NCI-H510A treated with DMSO at 0.1 percent for 48 hours (cell line): ENCODE measurements around the gene GNRHR.
"Not testable (repeated sequence)": the region's sequence is repeated elsewhere in the genome, so short reads cannot be mapped to it uniquely, and the experiment has no call there.

Experiments
- DNase-seq: peaks from one replicate; lab custom pipeline; 2025; lab: John Stamatoyannopoulos, UW

GNRHR gene

DNA sequence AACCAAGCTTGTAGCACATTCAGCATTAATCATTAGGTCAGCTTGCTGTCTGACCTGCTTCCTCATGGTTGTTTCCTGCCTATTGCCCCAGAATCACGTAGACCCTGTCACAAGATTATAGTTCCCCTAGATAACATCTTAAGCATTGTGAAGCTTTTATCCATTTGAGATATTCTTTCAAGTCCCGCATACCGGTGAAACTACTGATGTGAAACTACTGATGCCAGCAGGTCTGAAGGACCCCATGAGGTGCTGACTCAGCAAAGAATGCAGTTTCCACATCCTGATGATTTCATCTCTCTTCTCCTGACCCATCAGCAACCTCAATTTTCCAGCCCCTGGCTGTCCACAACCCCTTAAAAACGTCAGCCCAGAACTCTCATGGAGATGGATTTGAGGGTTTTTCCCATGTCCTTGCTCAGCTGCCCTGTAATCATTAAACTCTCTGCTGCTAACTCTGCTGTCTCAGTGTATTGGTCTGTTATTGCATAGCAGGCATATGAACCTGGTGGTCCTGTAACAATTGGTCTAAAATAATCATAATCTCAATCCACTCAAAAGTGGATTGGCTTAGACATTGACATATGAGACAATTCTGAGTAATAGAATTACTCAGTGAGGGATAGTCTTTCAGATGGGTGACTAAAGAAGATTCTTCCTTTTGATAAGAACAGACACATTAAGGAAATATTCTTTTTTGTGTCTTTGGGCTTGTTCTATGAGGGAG lies 26.9 kb downstream of the GNRHR start:
- no peak for DNase-seq

DNA sequence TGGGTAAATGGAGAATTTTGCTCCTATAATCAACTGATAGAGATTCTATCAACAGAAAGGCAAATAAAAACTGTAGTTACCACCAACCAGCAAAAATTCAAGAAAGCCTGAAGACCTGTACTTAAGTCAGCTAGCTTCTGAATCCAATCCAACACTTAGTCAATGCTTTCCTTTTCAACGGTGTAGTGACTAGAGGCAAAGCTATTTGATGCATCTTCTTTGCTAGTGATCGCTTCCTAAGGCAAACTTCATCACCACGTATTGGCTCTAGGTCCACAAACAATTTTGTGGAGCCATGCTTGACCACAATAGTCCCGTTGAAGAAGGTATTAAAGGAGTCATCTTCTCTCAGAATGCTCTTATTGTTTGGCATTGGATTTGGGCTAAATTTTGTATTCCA lies 28.2 kb downstream of the GNRHR start:
- DNase-seq, result no peak

DNA sequence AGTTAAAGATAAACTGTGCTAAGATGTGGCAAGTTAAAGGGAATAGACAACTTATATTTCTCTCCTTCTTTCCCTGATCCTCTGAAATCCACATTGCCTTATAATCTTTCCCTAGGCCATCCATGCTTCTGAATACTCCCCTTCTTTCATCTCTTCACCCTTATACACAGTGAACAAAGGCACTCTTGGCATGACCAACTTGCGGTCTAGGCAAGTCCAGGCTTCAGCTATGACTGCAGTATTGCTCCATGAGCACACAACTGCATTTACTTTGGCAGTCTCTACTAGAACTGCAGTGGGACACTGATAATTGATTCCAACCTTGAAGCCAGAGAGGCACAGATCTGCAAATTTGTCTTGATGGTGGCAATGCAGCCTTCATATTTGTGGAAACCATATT lies 29.1 kb downstream of the GNRHR start:
- DNase-seq, result no peak

DNA sequence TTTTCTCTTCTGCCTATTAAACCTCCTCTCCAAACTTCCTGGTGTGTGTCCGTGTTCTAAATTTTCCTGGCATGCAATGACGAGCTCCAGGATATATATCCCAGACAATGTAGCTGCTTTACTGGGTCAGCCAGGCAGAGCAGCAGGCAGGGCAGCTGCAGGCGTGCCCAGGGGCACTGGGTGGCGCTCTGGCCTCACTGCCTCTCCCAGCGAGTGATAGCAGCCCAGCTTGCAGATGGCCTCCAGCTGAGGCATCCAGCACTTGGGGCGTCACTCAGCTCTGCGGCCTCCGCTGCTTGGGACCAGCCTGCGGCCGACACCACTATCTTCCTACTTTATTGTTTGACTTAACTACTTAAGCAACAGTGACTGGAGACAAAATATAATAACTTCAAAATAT lies 30.2 kb downstream of the GNRHR start:
- DNase-seq, result no peak

DNA sequence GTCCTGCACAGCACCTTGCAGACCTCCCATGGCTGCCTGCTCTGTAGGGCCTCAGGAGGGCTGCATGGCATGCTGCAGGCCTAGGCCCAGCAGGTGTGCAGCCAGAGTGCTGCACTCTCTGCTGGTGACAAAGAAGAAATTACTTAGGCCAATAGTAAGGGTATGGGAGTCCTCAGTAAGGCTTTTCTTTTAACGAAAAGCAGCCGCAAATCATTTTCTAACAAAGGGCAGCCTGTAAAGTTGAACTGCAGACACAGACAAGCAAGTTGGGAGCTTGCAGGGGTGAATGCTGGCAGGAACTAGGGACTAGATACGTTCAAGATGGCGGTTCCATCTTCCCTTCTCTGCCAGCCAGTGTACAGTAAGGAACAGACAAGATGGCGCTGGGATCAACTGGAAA lies 30.8 kb downstream of the GNRHR start:
- DNase-seq, result no peak

DNA sequence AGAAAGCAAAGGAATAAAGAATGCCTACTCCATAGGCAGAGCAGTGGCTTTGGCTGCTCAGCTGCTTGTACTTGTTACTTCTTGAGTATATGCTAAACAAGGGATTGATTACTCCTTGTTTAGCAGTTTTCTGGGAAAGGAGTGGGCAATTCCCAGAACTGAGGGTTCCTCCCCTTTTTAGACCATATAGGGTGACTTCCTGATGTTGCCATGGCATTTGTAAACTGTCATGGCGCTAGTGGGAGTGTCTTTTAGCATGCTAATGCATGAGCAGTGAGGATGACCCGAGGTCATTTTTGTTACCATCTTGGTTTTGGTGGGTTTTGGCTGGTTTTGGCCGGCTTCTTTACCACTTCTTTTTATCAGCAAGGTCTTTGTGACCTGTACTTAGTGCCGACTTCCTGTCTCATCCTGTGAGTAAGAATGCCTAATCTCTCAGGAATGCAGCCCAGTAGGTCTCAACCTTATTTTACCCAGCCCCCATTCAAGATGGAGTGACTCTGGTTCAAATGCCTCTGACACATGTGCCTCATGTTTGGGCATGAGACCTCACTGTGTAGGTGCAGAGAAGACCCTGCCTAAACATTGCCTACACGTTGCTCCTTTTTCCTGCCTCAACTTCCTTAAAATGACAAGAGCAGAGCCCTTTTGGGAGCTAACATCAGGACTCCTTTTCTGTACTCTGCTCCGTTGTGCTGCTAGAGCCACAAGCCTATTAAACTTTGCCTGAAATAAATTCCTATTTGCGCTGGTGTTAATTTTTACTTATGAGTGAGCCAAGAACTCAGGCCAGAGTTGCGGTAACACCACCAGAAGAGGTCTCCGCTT lies 32.2 kb downstream of the GNRHR start:
- DNase-seq, result no peak

DNA sequence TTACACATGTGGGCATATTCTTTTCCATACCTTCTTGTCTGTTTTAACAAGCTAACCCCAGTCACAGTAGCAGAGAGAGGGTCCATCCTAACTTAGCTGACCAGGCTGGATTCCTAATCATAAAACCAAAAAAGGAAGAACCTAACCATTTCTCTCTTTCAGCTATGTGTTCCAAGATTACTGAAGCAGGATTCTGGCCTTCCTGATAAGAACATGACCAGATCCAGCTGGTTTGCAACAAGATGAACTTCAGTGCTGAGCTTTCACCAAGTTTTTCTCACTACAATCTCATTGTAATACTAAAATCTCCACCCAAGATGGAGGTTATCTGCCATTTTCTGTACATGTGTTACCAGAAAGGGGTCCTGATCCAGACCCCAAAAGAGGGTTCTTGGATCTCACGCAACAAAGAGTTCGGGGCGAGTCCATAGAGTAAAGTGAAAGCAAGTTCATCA lies 32.8 kb downstream of the GNRHR start:
- DNase-seq, result no peak

DNA sequence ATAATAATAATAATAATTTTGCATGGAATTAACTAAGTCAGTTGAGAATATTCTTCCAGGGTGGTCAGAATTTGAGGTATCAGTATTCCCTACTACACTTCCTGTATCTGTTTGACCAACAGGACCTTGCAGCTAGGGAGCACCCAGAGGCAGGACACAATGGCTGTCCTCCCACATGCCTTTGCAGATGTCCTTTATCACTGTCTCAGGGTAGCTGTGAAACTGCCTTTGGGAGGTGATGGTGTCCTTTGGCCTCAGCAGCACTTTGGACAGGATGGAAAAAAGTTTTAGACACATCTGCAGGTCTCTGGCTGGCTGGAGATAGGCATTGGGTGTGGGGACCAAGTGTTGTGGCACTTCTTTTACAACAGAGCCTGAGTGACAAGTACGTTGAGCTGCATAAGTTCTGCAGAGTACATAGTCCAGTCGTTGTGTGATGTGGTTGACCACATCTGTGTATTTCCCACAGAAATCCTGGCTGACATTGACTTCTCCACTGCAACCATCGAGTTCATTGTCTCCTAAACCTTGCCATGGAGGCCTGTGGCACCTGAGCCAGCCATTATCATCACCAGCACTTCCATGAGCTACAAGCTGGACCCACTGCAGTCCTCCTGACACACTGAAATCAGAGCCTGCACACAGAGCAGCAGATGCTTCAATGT lies 34.1 kb downstream of the GNRHR start:
- DNase-seq, result no peak

DNA sequence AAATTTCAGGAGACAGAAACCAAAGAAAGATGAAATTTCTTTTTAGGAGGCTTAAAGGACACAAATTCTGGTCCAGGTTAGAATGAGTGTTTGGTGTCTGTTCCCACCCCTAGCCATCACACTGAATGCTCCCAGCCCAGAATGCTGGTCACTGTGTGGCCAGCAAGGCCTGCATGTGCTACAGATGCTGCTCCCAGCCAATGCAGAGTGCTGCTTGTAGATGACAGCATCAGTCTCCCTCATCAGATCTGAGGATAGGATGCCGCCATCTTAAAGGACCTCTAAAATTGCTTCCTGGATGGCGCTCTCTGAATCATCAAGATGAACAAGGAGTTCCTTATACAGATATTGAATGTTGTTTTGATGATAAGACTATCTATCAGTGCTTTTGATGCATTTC lies 35.3 kb downstream of the GNRHR start:
- no peak for DNase-seq

DNA sequence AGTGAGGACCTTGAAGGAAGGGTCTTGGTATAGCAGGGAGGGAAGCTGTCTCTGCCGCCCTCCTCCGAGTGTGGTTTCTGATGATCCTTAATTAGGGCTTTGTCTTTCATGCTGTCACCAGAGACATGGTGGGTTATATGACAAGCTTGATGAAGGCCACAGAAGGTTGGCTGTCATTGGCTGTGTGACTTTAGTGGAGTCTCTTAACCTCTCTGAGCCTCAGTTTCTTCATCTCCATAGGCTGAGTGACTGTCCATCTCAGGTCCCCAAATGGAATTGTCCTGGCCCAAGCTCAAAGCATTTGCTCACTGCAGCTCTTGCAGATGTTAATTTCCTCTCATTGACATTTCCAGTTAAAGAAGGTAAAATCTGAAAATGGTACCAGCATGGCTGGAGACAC lies 36.6 kb downstream of the GNRHR start:
- DNase-seq, result no peak

DNA sequence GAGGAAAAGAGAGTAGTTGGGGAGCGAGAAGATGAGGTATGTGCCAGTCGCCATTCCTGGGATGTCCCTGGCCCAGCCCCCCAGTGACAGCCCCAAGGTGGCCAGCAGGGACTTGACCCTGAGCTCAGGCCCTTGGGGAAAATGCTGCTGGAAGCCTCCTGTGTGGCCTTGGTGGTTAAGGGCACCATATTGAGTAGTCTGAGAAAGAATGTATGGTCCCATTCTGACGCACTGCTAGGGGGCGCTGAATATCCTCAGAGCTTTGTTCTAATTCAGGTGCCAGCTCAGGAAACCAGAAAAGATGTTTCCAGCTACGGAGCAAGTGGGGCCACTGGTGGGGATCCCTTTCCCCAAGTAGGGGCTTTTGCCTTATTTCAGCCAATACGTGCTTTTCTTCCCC lies 39.2 kb downstream of the GNRHR start:
- no peak for DNase-seq

DNA sequence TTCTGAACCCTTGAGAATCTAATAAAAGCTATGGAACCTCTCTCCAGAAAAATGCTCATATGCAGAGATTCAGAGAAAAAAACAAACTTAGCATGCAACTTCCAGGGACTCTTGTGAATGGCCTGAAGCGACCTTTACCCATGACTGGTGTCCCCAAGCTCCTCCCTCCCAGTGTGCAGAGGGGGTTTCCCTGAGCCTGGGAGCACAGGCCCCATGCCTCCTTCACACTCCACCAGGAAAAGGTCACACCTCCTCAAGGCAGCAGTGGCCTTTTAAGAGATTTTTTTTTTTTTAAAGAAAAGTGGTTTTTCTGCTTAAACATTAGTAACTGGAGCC lies 40.0 kb downstream of the GNRHR start:
- no peak for DNase-seq

DNA sequence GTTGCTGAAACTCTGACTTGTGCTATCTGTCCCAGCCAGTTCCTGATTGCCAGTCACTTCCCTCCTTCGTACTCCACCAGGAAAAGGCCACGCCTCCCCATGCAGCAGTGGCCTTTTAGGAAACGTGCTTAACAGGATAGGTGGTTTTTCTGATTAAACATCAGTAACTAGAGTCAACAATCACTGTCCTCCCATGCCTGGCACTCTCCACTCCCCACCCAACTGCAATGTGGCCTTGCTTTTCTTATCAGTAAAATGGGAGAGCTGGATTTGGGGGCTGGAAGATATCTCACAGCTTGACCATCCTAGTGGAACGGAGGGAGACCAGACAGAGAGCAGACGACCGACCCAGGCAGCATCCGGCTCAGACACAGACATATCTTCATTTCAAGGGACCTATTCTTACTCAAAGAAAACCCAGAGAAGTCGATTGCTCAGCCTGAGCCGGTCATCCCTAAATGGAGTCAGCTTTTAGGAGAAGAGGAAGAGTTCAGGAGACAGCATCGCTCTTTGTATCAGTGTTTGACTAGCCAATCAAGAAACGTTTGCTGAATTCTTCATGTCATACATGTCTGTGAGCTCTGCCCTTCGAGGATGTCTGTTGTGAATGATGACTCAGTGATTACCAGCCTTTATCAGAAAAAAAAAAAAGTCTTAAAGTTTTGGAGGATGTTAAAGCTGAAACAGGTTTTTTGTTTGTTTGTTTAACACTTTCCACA lies 40.5 kb downstream of the GNRHR start:
- DNase-seq, result no peak

DNA sequence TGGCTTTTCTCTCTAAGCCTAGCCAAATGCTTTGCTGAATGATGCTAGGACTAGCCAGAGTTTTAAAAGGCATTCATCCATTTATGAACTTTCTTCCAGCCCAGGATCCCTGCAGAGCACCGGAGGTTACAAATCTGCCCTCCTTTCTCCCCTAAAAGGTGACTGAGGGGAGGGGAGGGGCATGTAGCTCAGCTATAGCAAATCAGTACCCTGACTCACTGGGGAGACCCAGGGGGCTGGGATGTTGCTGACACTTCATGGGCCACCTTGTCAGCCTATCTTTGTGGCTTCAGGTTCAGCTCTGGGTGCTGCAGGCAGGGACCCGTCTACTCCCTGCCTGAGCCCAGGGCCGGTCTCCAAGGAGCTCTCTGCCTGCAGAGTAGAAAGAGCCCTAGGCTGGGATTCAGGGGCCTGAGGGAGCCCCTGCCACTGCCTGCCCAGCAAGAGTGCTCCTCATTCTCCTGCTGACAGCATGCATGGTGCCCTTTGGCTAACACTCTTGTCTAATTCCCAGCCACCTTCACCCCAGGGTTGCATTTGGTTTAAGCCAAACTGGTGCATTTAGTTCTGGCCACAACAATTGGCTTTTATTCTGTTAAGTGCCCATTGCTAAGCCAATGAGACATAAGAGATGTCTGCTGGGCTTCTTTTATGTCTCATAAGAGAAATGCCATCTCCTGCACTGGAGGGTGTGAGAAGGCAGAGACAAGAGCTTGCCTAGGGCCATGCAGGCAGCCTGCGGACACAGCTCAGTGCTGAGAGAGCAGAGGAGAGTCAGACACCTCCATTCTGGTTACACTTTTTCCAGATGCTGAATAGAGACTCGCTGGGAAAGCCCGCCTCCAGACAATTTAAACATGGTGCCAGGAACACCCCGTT lies 41.3 kb downstream of the GNRHR start:
- no peak for DNase-seq

DNA sequence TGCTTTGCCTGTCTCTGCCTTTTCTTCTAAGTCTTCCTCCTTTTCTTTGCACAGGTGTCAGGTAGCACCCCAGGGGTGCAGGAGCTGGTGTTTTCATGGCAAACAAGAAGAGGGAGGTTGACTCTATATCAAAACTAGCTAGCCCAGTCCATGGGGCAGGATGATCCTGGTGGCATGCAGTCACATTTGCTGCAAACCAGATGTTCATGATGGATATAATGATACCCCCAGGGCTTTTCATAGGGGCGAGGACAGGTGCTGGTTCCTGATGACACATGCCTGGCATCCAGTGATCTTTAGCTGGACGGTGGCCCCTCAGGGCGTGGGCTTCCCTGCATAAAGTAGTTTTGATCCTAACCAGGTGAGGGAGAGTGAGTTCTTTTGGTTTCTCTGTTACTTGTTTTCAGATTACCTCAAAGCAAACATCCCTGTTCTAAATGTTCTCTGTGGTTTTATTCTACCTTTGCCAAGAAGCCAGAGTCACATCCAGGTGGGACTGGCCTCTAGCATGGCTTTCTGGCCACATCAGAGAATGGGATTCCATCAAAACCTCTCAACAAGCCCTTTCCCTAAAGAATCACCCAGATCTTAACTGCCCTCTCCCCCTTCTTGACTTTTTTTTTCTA lies 42.1 kb downstream of the GNRHR start:
- DNase-seq, result no peak

DNA sequence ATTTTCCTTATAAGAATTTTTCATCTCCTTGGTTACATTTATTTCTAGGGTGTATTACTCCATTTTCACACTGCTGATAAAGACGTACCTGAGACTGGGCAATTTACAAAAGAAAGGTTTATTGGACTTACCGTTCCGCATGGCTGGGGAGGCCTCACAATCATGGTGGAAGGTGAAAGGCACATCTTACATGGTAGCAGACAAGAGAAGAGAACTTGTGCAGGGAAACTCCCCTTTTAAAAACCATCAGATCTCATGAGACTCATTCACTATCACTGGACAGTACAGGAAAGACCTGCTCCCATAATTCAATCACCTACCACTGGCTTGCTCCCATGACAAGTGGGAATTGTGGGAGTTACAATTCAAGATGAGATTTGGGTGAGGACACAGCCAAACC lies 47.5 kb downstream of the GNRHR start:
- not testable (repeated sequence) for DNase-seq

DNA sequence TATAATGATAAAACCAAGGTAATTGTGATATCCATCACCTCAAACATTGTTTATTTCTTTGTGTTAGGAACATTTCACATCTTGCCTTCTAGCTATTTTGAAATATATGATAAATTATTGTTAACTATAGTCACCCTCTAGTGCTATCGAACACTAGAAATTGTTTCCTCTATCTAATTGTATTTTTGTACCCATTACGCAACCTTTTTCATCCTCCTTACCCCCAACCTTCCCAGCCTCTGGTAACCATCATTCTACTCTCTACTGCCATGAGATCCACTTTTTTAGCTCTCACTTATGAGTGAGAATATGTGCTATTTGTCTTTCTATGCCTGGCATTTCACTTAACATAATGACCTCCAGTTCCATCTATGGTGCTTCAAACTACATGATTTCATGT lies 49.3 kb downstream of the GNRHR start:
- no peak for DNase-seq

DNA sequence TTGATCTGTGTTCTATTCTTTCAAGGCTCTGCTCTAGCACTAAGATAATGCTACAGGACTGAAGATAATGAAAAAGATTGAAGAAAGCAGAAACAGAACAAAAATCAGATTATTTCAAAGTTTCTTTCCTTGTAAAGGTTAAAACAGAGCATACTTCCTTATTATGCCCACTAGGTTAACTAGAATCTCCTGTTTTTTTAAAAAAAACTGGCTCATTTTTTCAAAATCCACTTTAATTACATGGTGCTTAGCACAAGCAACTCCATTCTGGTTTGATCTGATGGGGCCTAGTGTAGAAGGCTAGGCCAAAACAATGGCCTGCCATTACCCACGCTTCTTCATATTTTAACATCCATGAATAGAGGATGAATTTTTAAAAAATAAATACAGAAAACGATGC lies 52.0 kb downstream of the GNRHR start:
- no peak for DNase-seq

DNA sequence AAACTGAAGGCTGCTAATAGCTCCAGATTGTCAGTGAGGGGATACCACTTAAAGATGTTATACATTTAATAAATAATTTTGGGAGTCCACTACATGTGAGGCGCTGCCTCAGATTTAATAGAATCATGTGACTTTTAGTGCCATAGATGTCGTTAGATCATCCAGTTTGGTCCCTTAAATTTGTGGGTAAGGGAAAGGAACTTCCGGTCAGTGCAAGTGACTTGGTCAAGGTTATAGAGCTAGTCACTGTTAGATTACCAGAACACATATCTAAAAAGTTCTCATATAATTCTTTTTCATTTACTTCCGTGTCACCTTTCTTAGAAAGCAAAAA lies 52.7 kb downstream of the GNRHR start:
- peak; percentile 72 for DNase-seq

DNA sequence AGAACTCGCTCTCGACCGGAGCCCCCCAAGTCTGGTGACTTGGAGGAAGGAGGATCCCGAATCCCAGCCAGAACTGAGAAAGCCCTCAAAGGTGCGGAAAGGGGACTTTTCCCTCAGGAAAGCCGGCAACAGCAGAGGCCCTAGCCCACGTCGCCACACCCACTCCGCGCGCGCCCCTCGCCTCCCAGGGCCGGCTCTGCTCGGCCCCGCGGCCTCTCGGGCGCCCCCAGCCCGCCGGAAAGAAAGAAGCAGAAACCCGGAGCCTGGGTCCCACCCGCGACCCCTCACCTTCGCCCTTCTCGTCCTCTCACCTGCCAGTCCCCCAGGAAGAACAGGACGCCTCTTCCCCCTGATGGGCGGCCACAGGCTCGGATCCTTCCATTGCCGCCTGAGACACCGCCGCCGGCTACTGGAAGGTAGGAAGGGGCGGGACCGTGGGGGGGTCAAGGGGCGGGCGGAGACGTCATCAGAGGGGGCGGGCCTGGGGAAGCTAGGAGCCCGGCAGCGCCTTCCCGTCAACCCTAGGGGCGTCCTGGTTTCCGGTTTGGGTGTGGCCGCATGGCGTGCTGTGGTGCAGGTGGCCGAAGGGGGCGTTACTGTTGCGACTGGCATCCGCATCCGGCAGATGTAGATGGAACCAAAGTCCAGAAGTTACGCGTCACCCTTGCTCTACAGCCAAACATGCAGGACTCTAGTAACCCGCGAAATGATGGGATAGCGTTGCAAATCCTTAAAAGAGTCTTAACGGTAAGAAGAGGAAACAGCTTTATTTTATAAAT lies 53.3 kb downstream of the GNRHR start, which contains the start of gene UBA6:
Gene UBA6, minus strand, starts transcription at position 418 of the 779 bp plus-strand sequence. Its CDS starts 36 bp downstream, at position 382.
- DNase-seq, result peak; percentile 96
